Left hindlimb (tissue), 1 donor: Measurements from ENCODE around the gene CADM1.

Source experiments
- DNase-seq: peaks from one replicate; pipeline ENCODE4 v3.0.0-alpha.2; 2018

CADM1 gene

DNA sequence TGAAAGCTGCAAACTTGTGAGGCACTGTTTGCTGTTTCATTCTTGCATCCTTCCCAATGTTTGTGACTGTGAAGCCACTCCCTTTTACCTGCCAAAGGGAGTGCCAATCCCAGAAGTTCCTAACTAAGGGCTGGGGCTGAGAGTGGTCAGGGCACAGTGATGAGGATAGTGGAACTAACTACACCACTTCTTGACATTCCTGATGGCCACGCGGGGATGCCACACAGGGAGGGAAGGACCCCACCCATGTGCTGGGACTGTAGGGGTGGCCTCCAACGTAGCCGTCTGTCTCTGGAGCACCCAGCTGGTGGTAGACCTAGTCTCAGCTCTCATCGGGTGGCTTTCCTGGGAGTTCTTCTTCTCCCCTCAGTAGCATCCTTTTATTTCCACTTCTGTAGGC, 335.5 kb downstream of the CADM1 start:
- DNase-seq = no peak

DNA sequence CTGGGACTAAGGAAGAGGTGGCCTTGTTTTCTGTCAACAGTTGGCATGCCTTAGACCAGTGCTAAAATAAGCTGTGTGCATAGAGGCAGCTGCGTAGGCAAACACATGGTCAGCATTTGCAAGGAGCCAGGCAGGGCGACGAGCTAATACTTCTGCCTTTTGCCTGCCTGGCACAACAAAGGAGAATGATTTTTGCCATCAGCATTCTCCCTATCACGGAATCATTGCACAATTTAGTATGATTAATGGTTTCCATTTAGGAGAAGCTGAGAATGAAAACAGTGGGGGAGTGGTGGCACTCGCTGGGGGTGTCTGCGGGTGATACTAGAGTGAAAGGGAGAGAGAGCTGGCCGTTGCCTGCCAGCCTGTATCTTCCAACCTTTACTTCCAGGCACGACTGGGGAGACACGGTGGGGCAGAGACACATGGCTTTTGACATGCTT, 336.0 kb downstream of the CADM1 start:
- no peak for DNase-seq

DNA sequence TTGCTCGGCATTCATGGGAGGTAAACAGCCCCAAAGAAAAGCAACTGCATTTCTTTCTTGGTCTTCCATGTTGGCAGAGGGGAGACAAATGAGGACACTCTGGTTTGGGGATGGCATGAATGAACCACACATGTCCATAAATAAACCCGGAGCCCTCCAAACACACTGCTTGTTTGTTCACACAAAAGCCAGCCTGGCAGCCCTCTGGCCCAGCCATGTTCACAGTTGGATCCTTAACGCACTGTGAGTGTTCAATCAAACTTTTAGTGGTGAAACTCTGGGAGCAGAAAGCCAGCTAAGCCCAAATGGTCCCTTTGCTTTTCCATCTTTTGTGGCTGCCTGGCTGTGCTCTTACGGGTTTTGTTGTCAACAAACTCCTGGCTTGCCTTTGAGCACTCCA, 336.8 kb downstream of the CADM1 start:
- DNase-seq = no peak

DNA sequence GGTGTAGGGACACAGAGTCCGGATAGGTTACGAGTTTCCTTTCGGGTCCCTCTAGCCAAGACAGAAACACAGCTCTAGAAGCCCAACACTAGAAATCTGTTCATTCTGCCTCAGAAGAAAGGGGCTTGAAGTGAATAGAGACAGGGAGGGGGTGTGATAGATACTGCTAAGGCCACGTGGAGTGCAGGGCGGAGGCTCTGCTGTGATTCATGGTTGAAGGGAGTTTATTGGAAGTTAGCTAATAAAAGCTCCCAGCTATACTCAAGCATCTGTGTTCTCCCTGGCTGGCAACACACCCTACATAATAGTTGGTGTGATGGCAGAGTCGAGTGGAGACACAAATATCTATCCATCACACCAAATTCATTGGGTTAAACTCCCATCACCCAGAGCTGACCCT, 337.4 kb downstream of the CADM1 start:
- no peak for DNase-seq

DNA sequence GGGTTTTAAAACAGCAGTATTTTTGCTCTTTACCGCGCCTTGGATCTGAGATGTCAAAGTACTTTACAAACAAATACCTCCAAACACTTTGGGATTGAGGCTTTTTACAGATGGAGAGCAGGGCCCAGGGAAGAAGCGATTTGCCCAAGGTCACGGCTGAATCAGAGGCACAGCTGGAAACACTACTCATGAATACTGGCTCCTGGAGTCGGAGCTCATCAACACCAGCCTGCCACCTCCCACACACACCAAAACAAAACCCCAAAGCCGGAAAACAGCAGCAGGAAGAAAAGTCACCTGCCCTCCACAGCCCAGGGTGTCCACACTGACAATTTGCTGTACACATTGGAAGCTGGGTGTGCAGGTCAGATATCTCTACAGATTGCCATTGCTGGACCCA, 339.4 kb downstream of the CADM1 start:
- DNase-seq = no peak

DNA sequence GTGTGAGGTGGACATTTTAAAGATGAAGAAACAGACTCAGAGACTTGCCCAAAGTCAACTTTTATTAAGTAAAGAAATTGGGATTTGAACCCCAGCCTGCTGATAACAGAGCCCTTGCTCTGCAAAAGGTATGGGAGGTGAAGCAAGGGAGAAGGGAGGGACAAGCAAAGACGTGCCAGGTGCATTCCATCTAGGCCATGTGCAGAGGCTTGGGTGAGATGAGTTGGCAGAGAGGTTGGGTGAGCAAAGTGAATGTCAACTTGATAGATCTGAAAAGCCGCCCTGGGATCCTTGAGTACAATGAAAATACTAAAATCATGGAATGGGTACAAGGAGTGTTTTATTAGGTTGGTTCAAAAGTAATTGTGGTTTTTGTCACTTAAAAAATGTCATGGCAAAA, 341.3 kb downstream of the CADM1 start:
- DNase-seq = no peak

DNA sequence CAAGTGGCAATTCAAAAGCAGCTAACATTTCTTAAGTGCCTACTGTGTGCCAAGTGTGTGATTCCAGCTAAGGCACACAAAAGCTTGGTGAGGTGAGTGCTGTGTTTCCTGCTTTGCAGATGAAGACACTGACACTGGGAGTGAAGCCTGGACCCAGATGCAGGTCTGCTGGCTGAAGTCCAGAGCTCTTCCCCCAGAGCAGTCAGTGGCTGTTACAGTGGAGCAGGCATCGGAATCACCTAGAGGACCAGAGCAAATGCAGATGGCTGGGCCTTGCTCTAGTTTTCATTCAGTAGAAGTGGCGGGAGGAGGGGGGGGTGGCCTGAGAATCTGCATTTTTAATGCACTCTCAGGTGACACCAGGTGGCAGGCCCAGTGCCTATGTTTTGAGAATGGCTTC, 342.3 kb downstream of the CADM1 start:
- no peak for DNase-seq

DNA sequence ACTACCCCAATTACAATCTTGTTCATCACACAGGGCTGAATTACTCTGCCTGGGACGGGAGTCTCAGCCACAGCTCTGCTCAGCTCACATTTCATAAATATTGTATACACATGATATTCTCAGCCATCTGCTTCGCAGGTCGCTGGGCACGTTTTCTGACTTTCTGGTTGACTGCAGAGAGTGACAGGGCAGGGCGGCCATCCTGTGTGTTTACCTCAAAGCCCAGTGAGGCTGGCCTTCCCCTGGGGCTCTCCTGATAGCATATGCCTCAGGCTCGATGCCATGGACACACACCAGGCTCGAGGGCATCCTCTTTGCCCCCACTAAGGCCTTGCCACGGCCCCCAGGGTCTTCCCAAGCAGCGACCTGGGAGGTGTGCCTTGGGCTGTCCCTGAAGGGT, 345.0 kb downstream of the CADM1 start:
- DNase-seq = no peak

DNA sequence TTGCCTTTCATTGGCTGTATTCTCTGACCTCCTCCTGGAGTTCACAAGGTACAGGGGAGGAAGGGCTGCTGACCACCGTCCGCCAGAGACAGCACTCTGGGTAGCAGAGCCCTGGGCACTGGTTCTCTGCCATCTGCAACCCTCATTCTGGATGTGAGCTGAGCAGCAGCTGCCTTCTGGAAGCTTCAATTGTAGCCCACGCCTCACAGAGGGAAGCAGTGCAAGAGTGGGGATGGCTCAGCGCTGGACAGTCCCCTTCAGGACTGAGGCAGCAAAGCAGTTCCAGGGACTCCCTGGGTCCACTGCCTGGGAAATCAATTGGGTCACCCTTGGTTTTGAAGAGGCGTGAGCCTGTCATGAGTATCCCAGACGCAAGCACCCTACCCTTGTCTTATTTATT, 346.2 kb downstream of the CADM1 start:
- DNase-seq = no peak

DNA sequence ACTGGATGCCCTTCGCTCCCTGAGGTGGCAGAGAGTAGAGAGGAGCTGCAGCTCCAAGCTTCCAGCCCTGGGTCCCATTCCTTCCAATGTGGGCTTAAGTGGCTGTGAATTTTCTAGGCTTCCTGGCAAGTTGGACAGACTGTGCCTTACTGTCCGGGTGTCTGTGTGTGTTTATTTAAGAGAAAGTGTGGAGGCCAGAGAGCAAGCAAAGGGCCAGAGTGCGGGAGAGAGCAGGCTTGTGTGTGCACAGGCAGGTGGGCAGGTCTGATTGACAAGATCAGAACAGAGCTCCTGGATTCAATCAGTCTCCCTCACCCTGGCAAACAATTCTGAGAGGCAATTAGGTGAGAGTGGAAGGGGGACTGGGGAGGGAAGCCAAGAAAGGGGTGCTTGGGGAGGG, 347.0 kb downstream of the CADM1 start:
- no peak for DNase-seq

DNA sequence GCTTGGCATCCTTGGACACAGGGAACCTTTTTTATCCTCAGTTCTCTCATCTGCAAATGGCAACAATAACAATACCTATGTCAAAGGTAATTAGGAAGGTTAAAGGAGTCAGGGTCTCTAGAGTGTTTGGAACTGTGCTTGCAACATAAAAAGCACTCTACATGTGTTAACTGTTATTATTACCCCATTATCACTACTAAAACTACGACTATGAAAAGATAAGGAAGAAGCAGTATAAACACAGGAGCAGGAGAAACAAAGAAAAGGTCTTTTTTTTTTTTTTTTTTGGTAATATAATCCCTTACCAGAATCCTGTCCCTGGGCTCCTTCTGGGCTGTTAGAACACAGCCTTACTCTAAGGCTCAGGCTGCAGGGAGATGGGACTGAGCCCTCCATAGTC, 348.2 kb downstream of the CADM1 start:
- no peak for DNase-seq

DNA sequence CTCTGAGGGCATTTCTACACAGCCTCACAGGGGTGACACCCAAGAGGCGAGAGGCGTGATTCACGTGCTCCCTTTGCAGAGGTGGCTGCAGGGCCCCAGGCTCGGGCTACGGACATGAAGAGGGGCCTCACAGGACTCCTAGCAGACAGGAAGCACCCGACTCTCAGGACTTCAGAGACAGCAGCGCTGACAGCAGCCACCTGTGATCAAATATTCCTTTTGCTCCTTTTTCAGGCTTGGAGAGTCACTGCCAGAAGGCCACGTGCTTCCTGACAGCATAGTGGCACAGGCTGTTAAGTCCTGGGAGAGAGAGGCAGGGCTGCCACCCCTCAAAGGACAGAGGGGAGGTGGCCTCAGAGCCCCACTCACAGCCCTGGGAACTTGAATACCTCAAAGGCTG, 348.9 kb downstream of the CADM1 start:
- DNase-seq = no peak

DNA sequence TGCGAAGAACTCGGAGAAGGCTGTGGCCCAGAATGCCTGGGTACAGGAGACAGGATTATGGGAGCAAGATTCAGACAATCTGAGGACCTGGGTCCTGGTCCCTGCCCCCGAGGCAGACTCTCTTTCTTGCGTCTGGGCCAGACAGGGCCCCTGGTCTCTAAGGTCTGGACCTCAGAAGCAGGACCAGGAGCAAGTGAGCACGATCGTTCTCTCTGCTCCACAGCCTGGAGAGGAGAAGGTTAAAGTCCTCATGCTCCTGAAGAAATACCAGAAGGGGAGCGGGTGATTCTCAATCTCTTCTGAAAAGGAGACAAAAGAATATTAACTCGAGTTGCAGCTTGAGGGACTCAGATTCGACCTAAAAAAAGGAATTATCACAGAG, 349.9 kb downstream of the CADM1 start:
- DNase-seq = no peak

DNA sequence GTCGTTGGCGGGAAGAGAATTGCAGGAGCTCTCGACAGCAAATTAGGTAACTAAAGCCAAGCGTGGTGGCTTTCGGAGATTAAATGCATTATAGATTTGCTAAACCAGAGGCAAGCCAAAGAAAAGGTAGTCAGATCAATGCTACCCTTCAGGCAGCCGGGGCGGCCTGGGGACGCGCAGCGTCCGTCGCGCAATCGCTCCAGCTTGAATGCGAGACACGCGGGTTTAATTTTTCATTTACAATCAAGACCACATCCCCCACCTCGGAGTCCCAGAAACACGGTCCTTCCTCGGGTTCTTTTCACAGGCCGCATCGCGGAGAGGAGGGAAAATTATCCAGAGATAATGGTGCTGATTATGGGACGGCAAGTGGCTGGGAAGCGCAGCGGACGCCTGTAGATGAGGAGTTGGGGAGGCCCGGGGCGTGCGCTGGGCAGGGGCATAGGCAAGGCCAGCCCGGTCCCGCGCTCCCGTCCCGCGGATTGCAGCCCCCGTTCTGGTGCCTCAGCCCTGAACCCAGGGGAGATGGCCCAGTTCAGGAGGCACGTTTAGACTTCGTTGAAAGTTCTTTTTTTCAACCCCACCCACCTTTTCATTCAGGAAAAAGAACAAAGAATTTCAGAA, 350.4 kb downstream of the CADM1 start:
- no peak for DNase-seq

DNA sequence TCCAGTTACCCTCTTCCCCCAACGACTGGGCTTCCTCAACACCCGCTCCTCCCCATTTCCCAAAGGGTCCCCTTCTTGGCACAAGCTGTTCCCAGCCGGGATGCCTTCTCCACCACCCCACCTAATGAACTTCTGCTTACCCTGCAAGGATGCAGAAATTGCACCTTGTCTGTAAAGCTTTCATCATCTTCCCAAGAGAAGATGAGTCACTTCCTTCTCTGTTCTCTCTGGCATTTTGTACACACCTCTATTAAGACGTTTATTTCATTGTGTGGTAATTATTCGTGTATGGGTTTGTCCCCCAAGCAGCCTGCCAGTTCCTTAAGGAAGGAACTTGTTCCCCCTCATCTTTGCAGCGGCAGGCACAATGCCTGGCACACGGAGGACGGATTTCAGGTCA, 351.1 kb downstream of the CADM1 start:
- no peak for DNase-seq

DNA sequence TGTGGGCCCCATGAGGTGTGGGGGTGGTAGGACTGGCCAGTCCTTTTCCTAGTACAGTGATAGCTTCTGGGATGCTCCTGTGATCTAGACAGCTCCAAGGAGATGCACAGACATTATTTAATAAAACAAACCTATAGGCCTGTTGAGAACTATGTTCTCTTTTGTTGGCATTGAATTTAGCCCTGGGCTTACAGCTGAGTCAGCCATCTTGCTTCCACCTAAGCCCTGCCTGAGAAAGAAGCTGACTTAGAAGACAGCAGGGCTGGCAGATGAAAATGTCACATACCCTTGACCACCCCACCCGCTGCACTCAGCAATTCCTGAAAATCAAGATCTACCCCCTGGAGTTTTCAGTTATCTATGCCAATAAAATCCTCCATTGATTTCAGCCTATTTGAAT, 353.2 kb downstream of the CADM1 start:
- DNase-seq = no peak

DNA sequence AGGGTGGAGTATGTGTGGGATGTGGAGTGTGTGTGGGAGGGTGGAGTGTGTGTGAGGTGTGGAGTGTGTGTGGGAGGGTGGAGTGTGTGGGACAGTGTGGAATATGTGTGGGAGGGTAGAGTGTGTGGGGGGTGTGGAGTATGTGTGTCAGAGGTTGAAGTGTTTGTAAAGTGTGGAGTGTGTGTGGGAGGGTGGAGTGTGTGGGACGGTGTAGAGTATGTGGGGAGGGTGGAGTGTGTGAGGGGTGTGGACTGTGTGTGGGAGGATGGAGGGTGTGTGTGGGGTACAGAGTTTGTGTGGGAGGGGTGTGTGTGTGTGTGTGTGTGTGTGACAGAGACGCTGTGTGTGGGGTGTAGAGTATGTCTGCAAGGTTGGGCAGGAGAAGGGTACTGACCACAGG, 355.5 kb downstream of the CADM1 start:
- DNase-seq = no peak

DNA sequence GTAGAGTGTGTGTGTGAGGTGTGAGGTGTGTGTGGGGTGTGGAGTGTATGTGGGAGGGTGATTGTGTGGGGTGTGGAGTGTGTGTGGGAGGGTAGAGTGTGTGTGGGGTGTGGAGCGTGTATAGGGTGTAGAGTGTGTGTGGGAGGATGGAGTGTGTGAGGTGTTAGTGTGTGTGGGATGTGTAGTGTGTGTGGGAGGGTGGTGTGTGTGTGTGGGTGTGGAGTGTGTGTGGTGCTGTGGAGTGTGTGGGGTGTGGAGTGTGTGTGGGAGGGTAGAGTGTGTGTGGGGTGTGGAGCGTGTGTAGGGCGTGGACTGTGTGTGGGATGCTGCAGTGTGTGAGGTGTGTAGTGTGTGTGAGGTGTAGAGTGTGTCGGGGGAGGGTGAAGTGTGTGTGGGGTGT, 356.1 kb downstream of the CADM1 start:
- DNase-seq = no peak

DNA sequence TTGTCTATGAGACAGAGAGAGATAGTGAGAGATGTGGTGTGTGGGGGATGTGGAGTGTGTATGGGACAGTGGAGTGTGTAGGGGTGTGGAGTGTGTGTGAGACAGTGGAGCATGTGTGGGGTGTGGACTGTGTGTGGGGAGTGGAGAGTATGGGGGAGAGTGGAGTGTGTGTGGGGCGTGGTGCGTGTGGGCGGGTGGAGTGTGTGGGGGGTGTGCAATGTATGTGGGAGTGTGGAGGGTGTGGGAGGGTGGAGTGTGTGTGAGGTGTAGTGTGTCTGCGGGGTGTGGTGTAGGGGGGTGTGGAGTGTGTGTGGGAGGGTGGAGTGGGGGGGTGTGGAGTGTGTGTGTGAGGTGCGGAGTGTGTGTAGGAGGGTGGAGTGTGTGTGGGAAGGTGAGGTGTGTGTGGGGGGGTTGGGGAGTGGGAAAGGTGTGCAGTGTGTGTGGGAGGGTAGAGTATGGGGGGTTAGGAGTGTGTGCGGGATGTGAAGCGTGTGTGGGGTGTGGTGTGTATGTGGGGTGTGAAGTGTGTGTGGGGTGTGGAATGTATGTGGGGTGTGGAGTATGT, 356.9 kb downstream of the CADM1 start:
- DNase-seq = no peak

DNA sequence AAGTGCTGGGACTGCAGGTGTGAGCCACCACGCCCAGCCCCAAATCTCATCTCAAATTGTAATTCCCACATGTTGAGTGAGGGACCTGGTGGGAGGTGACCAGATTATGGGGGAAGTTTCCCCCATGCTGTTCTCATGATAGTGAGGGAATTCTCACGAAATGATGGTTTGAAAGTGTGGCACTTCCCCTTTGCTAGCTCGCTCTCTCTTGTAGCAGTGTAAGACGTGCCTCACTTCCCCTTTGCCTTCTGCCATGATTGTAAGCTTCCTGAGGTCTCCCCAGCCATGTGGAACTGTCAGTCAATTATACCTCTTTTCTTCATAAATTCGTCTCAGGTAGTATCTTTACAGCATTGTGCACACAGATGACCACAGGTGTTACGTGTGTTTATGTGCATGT, 357.8 kb downstream of the CADM1 start:
- DNase-seq = no peak

DNA sequence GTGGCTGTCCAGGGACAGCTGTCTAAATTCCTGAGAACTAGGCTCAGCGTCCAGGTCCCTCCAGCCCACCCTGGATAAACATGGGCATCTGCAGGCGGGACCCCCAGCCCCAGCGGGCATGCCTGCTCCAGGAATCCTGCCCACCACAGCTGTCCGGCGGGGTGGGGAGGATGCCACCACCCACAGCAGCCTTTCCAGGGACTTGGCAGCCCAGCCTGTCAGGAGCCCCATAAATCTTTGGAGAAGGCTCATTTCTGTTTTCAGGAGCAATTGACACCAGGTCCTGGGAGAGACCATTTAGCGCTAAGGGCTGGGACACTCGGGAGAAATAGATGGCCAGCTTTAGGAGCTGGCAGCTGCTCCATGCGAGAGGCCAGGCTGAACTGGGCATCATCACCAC, 358.9 kb downstream of the CADM1 start:
- DNase-seq = no peak

DNA sequence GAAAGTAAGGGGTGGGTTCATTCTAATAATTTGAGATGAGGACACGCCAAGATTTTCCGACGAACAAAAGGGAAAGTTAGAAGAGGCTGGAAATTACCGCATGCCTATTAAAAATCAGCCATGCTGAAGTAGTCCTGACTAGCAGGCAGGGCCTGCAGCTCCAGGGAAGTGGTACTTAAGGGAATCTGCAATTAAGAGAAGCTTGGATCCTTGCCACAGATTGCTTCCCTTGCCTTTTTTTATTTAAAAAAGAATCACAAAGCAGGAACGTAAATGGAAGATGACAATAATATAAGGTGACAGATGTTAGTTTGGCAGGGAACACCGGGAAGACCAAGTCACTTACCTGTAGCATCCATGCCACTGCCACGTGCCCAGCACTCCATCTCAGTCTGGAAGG, 359.3 kb downstream of the CADM1 start:
- DNase-seq = no peak

DNA sequence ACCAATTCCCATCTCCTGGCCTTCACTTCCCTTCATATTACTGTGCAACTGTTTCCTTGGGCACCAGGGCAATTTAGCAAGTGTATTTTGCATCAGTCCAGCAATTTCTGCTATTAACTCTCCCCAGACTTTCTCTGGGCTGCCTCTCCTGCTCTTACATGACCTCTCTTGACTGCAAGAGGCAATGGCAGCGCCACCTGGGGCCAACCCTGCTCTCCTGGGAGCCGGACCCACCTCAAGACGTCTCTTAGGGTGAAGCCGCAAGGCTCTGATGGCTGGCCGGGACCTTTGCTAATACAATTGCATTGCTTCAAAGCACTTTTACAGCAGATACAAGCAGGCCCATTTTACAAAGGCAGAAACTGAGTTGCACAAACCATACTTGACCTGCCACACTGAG, 360.2 kb downstream of the CADM1 start:
- no peak for DNase-seq

DNA sequence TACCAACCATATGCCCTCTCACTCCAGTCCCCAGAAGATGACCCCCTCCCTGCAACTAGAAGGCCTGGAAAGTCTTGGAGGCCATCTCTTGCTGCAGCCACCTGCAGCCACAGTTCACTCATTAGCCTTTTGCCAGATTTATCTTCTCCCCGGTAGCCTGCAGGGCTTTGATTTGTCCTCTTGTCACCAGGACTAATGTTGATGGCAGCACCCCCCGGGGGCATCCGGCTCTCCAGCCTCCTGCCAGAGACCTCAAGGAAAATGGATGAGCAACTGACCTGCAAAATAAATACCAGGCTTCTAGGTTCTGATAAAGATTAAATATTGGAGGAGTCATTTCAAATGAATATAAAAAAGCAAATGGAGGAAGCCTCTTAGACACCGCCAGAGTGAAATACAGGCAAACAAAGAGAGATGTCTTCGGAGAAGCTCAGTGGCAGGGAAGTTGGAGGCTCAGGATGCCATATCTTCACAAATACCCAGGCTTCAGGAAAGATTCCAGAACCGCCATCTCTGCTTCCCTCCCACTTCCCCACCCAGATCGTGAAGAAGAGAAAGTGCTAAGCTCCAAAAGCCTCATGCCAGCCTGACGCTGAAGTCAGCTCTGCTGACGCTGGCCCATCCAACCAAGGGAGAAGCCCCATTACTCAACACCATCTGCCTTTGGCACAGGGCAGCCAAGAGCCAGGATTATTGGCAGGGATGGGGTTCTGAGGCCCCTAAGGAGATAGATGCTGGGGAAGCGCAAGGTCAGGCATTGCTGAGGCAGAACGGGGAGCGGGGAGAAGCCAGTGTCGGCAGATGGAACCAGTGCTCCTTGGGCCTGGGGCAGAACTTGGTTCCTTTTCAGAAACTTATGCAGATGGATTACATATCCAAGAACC, 362.7 kb downstream of the CADM1 start:
- no peak for DNase-seq

DNA sequence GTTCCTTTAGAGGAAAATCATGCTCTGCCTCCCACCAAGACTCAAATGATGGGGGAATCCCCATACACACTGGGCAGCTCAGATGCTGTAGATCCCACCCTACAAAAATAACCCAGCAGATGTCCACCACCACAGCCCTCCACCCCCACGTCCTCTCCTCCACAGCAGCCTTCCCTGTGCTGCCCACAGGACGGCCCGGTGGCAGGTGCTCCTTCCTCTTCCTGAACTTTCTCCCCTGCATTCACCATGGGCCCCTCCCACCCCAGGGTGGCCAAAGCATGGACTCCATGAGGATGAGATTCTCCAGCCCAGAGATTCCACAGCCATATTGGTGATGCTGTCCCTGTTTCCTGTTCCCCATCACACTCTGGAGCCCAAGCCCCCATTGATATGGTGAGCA, 368.3 kb downstream of the CADM1 start:
- no peak for DNase-seq
